IPS DF 6.9 (cell line): ENCODE data around the gene RASA2.

ENCODE experiments used
- DNase-seq: peaks from one replicate; pipeline ENCODE4 v3.0.0-alpha.2; 2013; ENCODE audit warnings: low read depth, low spot score
- H3K27ac ChIP-seq: one replicate; pipeline ENCODE4 v1.5.1; 2013; ENCODE audit warnings: low read length, control low read depth
- H3K27me3 ChIP-seq: 2 replicates; pipeline ENCODE4 v1.6.1; 2013; ENCODE audit warnings: mild to moderate bottlenecking, low read length; ENCODE audit not compliant: control insufficient read depth, insufficient read depth
- H3K36me3 ChIP-seq: 2 replicates; pipeline ENCODE4 v1.6.1; 2013; ENCODE audit warnings: low read length; ENCODE audit not compliant: control insufficient read depth, insufficient read depth
- H3K4me1 ChIP-seq: 2 replicates; pipeline ENCODE4 v1.6.1; 2013; ENCODE audit warnings: low read length; ENCODE audit not compliant: control insufficient read depth, insufficient read depth
- H3K4me3 ChIP-seq: 2 replicates; pipeline ENCODE4 v1.5.1; 2013; ENCODE audit warnings: mild to moderate bottlenecking, low read length
- H3K9me3 ChIP-seq: 2 replicates; pipeline ENCODE4 v1.6.1; 2013; ENCODE audit warnings: low read length, inconsistent platforms; ENCODE audit not compliant: control insufficient read depth, insufficient read depth
- WGBS: extraction: QIAGEN DNeasy Blood & Tissue Kit; methylation state at CpG from one replicate; pipeline ENCODE4 v1.1.7; 2013; ENCODE audit warnings: mixed read lengths, missing lambda C conversion rate; ENCODE audit not compliant: insufficient read length, insufficient coverage; 5-methylcytosine and 5-hydroxymethylcytosine counted together

Gene RASA2

GRCh38 chr3:141644931-141645330 lies 158.1 kb downstream of the RASA2 start:
- Histone ChIP-seq H3K36me3 (no peaks in the 10 kb centered on the region), H3K9me3 (no peaks in the 10 kb centered on the region), H3K27ac (no peak overlapping the region), H3K27me3 (no peaks in the 10 kb centered on the region), H3K4me3 (no peak overlapping the region), H3K4me1 (peaks cover 3% of the 10 kb centered on the region; the same call in 1 of the 2 replicates)
- no CpG with 5 or more reads among the region's 5 CpGs for WGBS
- DNase-seq: peak; percentile 55

GRCh38 chr3:141646760-141647561 lies 160.1 kb downstream of the RASA2 start:
- peaks cover 3% of the 10 kb centered on the region; the same call in 1 of the 2 replicates for H3K4me1 ChIP-seq
- peak; percentile 45 for DNase-seq
- H3K27ac ChIP-seq: no peak overlapping the region
- no peaks in the 10 kb centered on the region for H3K9me3 ChIP-seq
- no peaks in the 10 kb centered on the region for H3K36me3 ChIP-seq
- H3K4me3 ChIP-seq: no peak overlapping the region
- no CpG with 5 or more reads among the region's 8 CpGs for WGBS
- H3K27me3 ChIP-seq: no peaks in the 10 kb centered on the region

GRCh38 chr3:141647562-141647915 lies 160.7 kb downstream of the RASA2 start:
- DNase-seq: no peak
- no CpG with 5 or more reads among the region's 3 CpGs for WGBS
- H3K4me1 ChIP-seq: peaks cover 3% of the 10 kb centered on the region; the same call in 1 of the 2 replicates
- H3K9me3 ChIP-seq: no peaks in the 10 kb centered on the region
- H3K36me3 ChIP-seq: no peaks in the 10 kb centered on the region
- H3K27ac ChIP-seq: no peak overlapping the region
- no peaks in the 10 kb centered on the region for H3K27me3 ChIP-seq
- no peak overlapping the region for H3K4me3 ChIP-seq

GRCh38 chr3:141648055-141648910 lies 161.5 kb downstream of the RASA2 start:
- WGBS: no CpG with 5 or more reads among the region's 9 CpGs
- H3K4me3 ChIP-seq: no peak overlapping the region

GRCh38 chr3:141649871-141650270 lies 163.0 kb downstream of the RASA2 start:
- Histone ChIP-seq H3K36me3 (no peaks in the 10 kb centered on the region), H3K9me3 (no peaks in the 10 kb centered on the region), H3K27me3 (no peaks in the 10 kb centered on the region), H3K27ac (no peak overlapping the region), H3K4me1 (no peaks in the 10 kb centered on the region), H3K4me3 (no peak overlapping the region)
- DNase-seq: no peak
- no CpG with 5 or more reads among the region's 3 CpGs for WGBS

More at GRCh38 chr3:141648055-141648910, 161.5 kb downstream of the RASA2 start:
- peaks cover 3% of the 10 kb centered on the region; the same call in 1 of the 2 replicates for H3K4me1 ChIP-seq
- DNase-seq: no peak
- no peaks in the 10 kb centered on the region for H3K27me3 ChIP-seq
- no peak overlapping the region for H3K27ac ChIP-seq
- H3K9me3 ChIP-seq: no peaks in the 10 kb centered on the region
- no peaks in the 10 kb centered on the region for H3K36me3 ChIP-seq

GRCh38 chr3:141650783-141651182 lies 164.0 kb downstream of the RASA2 start:
- Histone ChIP-seq H3K4me1 (no peaks in the 10 kb centered on the region), H3K27ac (no peak overlapping the region), H3K4me3 (no peak overlapping the region), H3K9me3 (no peaks in the 10 kb centered on the region), H3K27me3 (no peaks in the 10 kb centered on the region), H3K36me3 (no peaks in the 10 kb centered on the region)
- no CpG with 5 or more reads among the region's 2 CpGs for WGBS
- DNase-seq: no peak

GRCh38 chr3:141651409-141651808 lies 164.6 kb downstream of the RASA2 start:
- no peaks in the 10 kb centered on the region for H3K4me1 ChIP-seq
- WGBS: no CpG with 5 or more reads among the region's 2 CpGs
- H3K4me3 ChIP-seq: no peak overlapping the region
- H3K27ac ChIP-seq: no peak overlapping the region
- H3K9me3 ChIP-seq: no peaks in the 10 kb centered on the region
- DNase-seq: no peak
- H3K27me3 ChIP-seq: no peaks in the 10 kb centered on the region
- no peaks in the 10 kb centered on the region for H3K36me3 ChIP-seq

GRCh38 chr3:141652349-141652748 lies 165.5 kb downstream of the RASA2 start:
- no peak overlapping the region for H3K27ac ChIP-seq
- H3K9me3 ChIP-seq: no peaks in the 10 kb centered on the region
- DNase-seq: no peak
- WGBS: no CpG with 5 or more reads among the region's 5 CpGs
- H3K4me3 ChIP-seq: no peak overlapping the region
- H3K4me1 ChIP-seq: no peaks in the 10 kb centered on the region
- no peaks in the 10 kb centered on the region for H3K27me3 ChIP-seq
- no peaks in the 10 kb centered on the region for H3K36me3 ChIP-seq

- no CpG with 5 or more reads among the region's 4 CpGs for WGBS
- DNase-seq: no peak
- no peak overlapping the region for H3K4me3 ChIP-seq
- no peaks in the 10 kb centered on the region; the same call in 1 of the 2 replicates for H3K9me3 ChIP-seq
- H3K27me3 ChIP-seq: no peaks in the 10 kb centered on the region
- no peaks in the 10 kb centered on the region for H3K36me3 ChIP-seq
- no peaks in the 10 kb centered on the region for H3K4me1 ChIP-seq
- no peak overlapping the region for H3K27ac ChIP-seq
These were observed 167.0 kb downstream of the RASA2 start for GRCh38 chr3:141653847-141654246.

- Histone ChIP-seq H3K4me1 (no peaks in the 10 kb centered on the region), H3K27ac (no peak overlapping the region), H3K27me3 (peaks cover 3% of the 10 kb centered on the region; the same call in 1 of the 2 replicates), H3K9me3 (no peaks in the 10 kb centered on the region; the same call in 1 of the 2 replicates), H3K36me3 (no peaks in the 10 kb centered on the region), H3K4me3 (no peak overlapping the region)
- WGBS: no CpG with 5 or more reads among the region's 4 CpGs
- DNase-seq: no peak
These were observed 169.0 kb downstream of the RASA2 start for GRCh38 chr3:141655801-141656200.
